ENCODE data around the gene ALKBH6. TPM values are rescaled to one million over a fixed set of nuclear protein-coding genes. Genes with fewer than 3 reads are reported as not detected.

The ALKBH6 gene
- total and polyA plus RNA-seq, 2 of the 13 experiments (the other 11 are each of a cell fraction or from before 2014, with no cell fraction given), result 13.7 to 18.1 TPM

DNA sequence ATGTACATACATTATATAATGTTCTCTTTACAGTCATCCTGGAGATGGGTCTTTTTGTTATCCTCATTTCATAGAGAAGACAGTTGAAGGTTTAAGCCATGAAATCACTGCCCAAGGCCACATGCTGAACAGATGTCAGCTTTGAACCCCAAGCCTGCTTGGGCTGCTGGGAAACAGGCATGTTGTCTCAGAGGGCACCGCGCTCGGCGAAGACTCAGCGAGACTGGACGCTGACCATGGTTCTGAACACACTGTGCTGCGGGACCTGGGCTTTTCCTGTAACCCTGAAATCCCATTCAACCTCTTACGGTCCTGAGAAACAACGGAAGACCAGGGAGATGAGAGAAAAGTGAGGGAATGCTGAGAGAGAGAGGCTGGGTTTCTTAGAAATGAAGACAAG, 50.5 kb downstream of the ALKBH6 start (continued):
- TF ChIP-seq, protein P1, sequence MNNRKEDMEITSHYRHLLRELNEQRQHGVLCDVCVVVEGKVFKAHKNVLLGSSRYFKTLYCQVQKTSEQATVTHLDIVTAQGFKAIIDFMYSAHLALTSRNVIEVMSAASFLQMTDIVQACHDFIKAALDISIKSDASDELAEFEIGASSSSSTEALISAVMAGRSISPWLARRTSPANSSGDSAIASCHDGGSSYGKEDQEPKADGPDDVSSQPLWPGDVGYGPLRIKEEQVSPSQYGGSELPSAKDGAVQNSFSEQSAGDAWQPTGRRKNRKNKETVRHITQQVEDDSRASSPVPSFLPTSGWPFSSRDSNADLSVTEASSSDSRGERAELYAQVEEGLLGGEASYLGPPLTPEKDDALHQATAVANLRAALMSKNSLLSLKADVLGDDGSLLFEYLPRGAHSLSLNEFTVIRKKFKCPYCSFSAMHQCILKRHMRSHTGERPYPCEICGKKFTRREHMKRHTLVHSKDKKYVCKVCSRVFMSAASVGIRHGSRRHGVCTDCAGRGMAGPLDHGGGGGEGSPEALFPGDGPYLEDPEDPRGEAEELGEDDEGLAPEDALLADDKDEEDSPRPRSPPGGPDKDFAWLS (CRISPR knock-in tag; IDR thresholded peaks at IDR 0.05; ENCODE audit: borderline replicate concordance), result no peak
- TF ChIP-seq ZNF703 (CRISPR knock-in tag; IDR thresholded peaks at IDR 0.05; ENCODE audit: borderline replicate concordance) (no peak), ZNF550 (CRISPR knock-in tag; IDR thresholded peaks at IDR 0.05; ENCODE audit: borderline replicate concordance) (no peak), GABPB1 (CRISPR knock-in tag; IDR thresholded peaks at IDR 0.05) (peak; percentile 22; the same call in 1 of the 2 replicates), POLR2G (IDR thresholded peaks at IDR 0.05; ENCODE audit: low read depth, low read length) (no peak), FOXK1 (CRISPR knock-in tag; IDR thresholded peaks at IDR 0.05; ENCODE audit: borderline replicate concordance, low read depth) (peak; percentile 71; the same call in 1 of the 2 replicates), EEA1 (CRISPR knock-in tag; IDR thresholded peaks at IDR 0.05; ENCODE audit: borderline replicate concordance) (no peak), POGZ (CRISPR knock-in tag; IDR thresholded peaks at IDR 0.05) (no peak), GABPA (IDR thresholded peaks at IDR 0.05; ENCODE audit: low read depth, low read length) (no peak), GABPA (CRISPR knock-in tag; IDR thresholded peaks at IDR 0.05; ENCODE audit: low read depth) (no peak; the same call in 1 of the 2 replicates), ZNF34 (CRISPR knock-in tag; IDR thresholded peaks at IDR 0.05; ENCODE audit: borderline replicate concordance) (no peak), PPARG (CRISPR knock-in tag; conservative IDR thresholded peaks at IDR 0.05) (0 out of 2 replicates have a peak, but pooled peaks have one; percentile 45), HNF4A (CRISPR knock-in tag; IDR thresholded peaks at IDR 0.05) (peak; percentile 26; the same call in 1 of the 2 replicates), ZBTB21 (CRISPR knock-in tag; IDR thresholded peaks at IDR 0.05) (no peak), IRF2 (CRISPR knock-in tag; IDR thresholded peaks at IDR 0.05) (0 out of 2 replicates have a peak, but pooled peaks have one; percentile 56), ZC3H4 (CRISPR knock-in tag; IDR thresholded peaks at IDR 0.05; ENCODE audit: borderline replicate concordance) (no peak), HMG20A (CRISPR knock-in tag; IDR thresholded peaks at IDR 0.05; ENCODE audit: borderline replicate concordance) (0 out of 2 replicates have a peak, but pooled peaks have one; percentile 19), ZNF510 (CRISPR knock-in tag; IDR thresholded peaks at IDR 0.05; ENCODE audit: low read depth) (no peak), SSRP1 (CRISPR knock-in tag; IDR thresholded peaks at IDR 0.05) (0 out of 2 replicates have a peak, but pooled peaks have one; percentile 35)
- TF ChIP-seq, protein P2, sequence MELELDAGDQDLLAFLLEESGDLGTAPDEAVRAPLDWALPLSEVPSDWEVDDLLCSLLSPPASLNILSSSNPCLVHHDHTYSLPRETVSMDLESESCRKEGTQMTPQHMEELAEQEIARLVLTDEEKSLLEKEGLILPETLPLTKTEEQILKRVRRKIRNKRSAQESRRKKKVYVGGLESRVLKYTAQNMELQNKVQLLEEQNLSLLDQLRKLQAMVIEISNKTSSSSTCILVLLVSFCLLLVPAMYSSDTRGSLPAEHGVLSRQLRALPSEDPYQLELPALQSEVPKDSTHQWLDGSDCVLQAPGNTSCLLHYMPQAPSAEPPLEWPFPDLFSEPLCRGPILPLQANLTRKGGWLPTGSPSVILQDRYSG (CRISPR knock-in tag; IDR thresholded peaks at IDR 0.05), result peak; percentile 88
- TF ChIP-seq, protein P3, sequence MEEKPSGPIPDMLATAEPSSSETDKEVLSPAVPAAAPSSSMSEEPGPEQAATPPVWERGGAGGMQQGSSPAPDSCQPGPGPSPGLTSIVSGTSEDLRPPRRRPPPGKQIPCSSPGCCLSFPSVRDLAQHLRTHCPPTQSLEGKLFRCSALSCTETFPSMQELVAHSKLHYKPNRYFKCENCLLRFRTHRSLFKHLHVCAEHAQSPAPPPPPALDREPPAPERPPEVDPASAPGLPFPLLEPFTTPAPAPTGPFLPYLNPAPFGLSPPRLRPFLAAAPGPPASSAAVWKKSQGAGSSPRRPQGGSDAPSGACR (CRISPR knock-in tag; IDR thresholded peaks at IDR 0.05), result no peak
- TF ChIP-seq, protein P4, sequence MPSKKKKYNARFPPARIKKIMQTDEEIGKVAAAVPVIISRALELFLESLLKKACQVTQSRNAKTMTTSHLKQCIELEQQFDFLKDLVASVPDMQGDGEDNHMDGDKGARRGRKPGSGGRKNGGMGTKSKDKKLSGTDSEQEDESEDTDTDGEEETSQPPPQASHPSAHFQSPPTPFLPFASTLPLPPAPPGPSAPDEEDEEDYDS (CRISPR knock-in tag; IDR thresholded peaks at IDR 0.05), result peak; percentile 57; the same call in 1 of the 2 replicates
- TF ChIP-seq, protein P5, sequence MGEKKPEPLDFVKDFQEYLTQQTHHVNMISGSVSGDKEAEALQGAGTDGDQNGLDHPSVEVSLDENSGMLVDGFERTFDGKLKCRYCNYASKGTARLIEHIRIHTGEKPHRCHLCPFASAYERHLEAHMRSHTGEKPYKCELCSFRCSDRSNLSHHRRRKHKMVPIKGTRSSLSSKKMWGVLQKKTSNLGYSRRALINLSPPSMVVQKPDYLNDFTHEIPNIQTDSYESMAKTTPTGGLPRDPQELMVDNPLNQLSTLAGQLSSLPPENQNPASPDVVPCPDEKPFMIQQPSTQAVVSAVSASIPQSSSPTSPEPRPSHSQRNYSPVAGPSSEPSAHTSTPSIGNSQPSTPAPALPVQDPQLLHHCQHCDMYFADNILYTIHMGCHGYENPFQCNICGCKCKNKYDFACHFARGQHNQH (CRISPR knock-in tag; IDR thresholded peaks at IDR 0.05), result peak; percentile 61; the same call in 1 of the 2 replicates
- TF ChIP-seq, protein P6, sequence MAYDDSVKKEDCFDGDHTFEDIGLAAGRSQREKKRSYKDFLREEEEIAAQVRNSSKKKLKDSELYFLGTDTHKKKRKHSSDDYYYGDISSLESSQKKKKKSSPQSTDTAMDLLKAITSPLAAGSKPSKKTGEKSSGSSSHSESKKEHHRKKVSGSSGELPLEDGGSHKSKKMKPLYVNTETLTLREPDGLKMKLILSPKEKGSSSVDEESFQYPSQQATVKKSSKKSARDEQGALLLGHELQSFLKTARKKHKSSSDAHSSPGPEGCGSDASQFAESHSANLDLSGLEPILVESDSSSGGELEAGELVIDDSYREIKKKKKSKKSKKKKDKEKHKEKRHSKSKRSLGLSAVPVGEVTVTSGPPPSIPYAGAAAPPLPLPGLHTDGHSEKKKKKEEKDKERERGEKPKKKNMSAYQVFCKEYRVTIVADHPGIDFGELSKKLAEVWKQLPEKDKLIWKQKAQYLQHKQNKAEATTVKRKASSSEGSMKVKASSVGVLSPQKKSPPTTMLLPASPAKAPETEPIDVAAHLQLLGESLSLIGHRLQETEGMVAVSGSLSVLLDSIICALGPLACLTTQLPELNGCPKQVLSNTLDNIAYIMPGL (CRISPR knock-in tag; IDR thresholded peaks at IDR 0.05; ENCODE audit: borderline replicate concordance in 1 of 2, low read depth in 1 of 2), result peak in 1 of 2 experiments; percentile 48; a peak in 1 of 4 replicates

All from HepG2 (cell line).